OCI-LY3 (cell line): ENCODE results near the gene ADAP1.

Source experiments
- H2AFZ ChIP-seq: fragments of 200-600, 300-600 bp; shearing (Covaris generic); 2 replicates; pipeline ENCODE4 v1.6.0; 2014; ENCODE audit warnings: antibody characterized with exemption, low read depth, low read length
- H3K27ac ChIP-seq: fragments of 200-600, 300-600 bp; sonication (generic); 2 replicates; pipeline ENCODE4 v1.5.1; 2014; ENCODE audit warnings: mild to moderate bottlenecking, low read length, moderate library complexity, mixed read lengths
- H3K27me3 ChIP-seq: fragments of 200-600, 300-600 bp; sonication (generic); 2 replicates; pipeline ENCODE4 v1.6.1; 2014; ENCODE audit warnings: low read depth, low read length, mixed read lengths
- H3K36me3 ChIP-seq: fragments of 200-600, 300-600 bp; sonication (generic); replicated peaks from 2 replicates; pipeline ENCODE3; 2014; ENCODE audit warnings: low read depth, low read length, mixed read lengths
- H3K4me1 ChIP-seq: fragments of 300-600, 200-600 bp; sonication (generic); 2 replicates; pipeline ENCODE4 v1.6.1; 2014; ENCODE audit warnings: low read length, mixed read lengths
- H3K4me2 ChIP-seq: fragments of 200-600, 300-600 bp; sonication (generic); 2 replicates; pipeline ENCODE4 v1.6.1; 2014; ENCODE audit warnings: low read length, mixed read lengths
- H3K4me3 ChIP-seq: fragments of 300-600, 200-600 bp; sonication (generic); 2 replicates; pipeline ENCODE4 v1.5.1; 2014; ENCODE audit warnings: antibody characterized with exemption, mild to moderate bottlenecking, low read length, moderate library complexity
- H3K79me2 ChIP-seq: fragments of 300-600, 200-600 bp; shearing (Covaris generic); 2 replicates; pipeline ENCODE4 v1.6.1; 2014; ENCODE audit warnings: mild to moderate bottlenecking, low read length, mixed read lengths
- H3K9ac ChIP-seq: fragments of 300-600, 200-600 bp; shearing (Covaris generic); 2 replicates; pipeline ENCODE4 v1.6.0; 2014; ENCODE audit warnings: mild to moderate bottlenecking, low read length, moderate library complexity
- H3K9me3 ChIP-seq: fragments of 200-600, 300-600 bp; shearing (Covaris generic); 2 replicates; pipeline ENCODE4 v1.6.1; 2014; ENCODE audit warnings: low read length, mixed read lengths; ENCODE audit not compliant: insufficient read depth
- H4K20me1 ChIP-seq: fragments of 200-600, 300-600 bp; sonication (generic); 2 replicates; pipeline ENCODE4 v1.6.1; 2016; ENCODE audit warnings: low read length, mixed read lengths; ENCODE audit not compliant: insufficient read depth
- CTCF ChIP-seq: fragments of 200-600, 300-600 bp; sonication (generic); IDR thresholded peaks from 2 replicates; pipeline ENCODE4 v1.5.1; 2014; ENCODE audit warnings: antibody characterized with exemption, low read length, low read depth
- EZH2phosphoT487 ChIP-seq: fragments of 200-600 bp; shearing (Covaris generic); IDR thresholded peaks from 2 replicates; pipeline ENCODE4 v1.6.1; 2018; ENCODE audit warnings: antibody characterized with exemption, mixed run types, low read depth

ADAP1 gene

GRCh38 chr7:937856-938484, 16.5 kb downstream of the ADAP1 start:
- Histone ChIP-seq H3K27me3 (peaks cover 8% of the 10 kb centered on the region; the same call in 1 of the 2 replicates), H4K20me1 (no peaks in the 10 kb centered on the region), H3K9me3 (peaks cover 3% of the 10 kb centered on the region; the same call in 1 of the 2 replicates), H3K9ac (no peak overlapping the region), H3K79me2 (no peaks in the 10 kb centered on the region), H3K36me3 (peaks cover 2% of the 10 kb centered on the region), H3K27ac (no peak overlapping the region), H3K4me3 (no peak overlapping the region), H2AFZ (no peak overlapping the region), H3K4me2 (no peak overlapping the region), H3K4me1 (peaks cover 42% of the 10 kb centered on the region)
- no peak for TF ChIP-seq CTCF
- TF ChIP-seq EZH2phosphoT487 = no peak

GRCh38 chr7:936386-937054, 18.0 kb downstream of the ADAP1 start:
- H3K36me3 ChIP-seq = peaks cover 2% of the 10 kb centered on the region
- peak overlapping the region; percentile 91 for H3K4me2 ChIP-seq
- H4K20me1 ChIP-seq = no peaks in the 10 kb centered on the region
- TF ChIP-seq CTCF (no peak), EZH2phosphoT487 (no peak)
- H3K9me3 ChIP-seq = peaks cover 3% of the 10 kb centered on the region; the same call in 1 of the 2 replicates
- H3K9ac ChIP-seq = peak overlapping the region; percentile 42; the same call in 1 of the 2 replicates
- H2AFZ ChIP-seq = no peak overlapping the region
- peaks cover 2% of the 10 kb centered on the region; the same call in 1 of the 2 replicates for H3K27me3 ChIP-seq
- H3K27ac ChIP-seq = peak overlapping the region; percentile 73
- peak overlapping the region; percentile 72 for H3K4me3 ChIP-seq
- H3K79me2 ChIP-seq = no peaks in the 10 kb centered on the region
- H3K4me1 ChIP-seq = peaks cover 39% of the 10 kb centered on the region

- H3K4me1 ChIP-seq = peaks cover 34% of the 10 kb centered on the region
- peak overlapping the region; percentile 73 for H3K27ac ChIP-seq
- H3K27me3 ChIP-seq = no peaks in the 10 kb centered on the region; the same call in 1 of the 2 replicates
These were observed 18.6 kb downstream of the ADAP1 start for GRCh38 chr7:935874-936385.

More at GRCh38 chr7:935874-936385, 18.6 kb downstream of the ADAP1 start:
- Histone ChIP-seq H3K4me3 (peak overlapping the region; percentile 72), H2AFZ (no peak overlapping the region), H3K4me2 (peak overlapping the region; percentile 91), H3K9ac (peak overlapping the region; percentile 42; the same call in 1 of the 2 replicates), H4K20me1 (no peaks in the 10 kb centered on the region), H3K9me3 (peaks cover 3% of the 10 kb centered on the region; the same call in 1 of the 2 replicates), H3K79me2 (no peaks in the 10 kb centered on the region), H3K36me3 (peaks cover 2% of the 10 kb centered on the region)
- TF ChIP-seq CTCF (no peak), EZH2phosphoT487 (no peak)
